HG03095 (cell line): Measurements from ENCODE around the gene GSK3B.

ENCODE experiments used
- ATAC-seq: cut with Tn5 transposase; IDR thresholded peaks from one replicate; pipeline ENCODE4 v1.9.1; 2021; ENCODE audit warnings: moderate library complexity; ENCODE audit not compliant: unreplicated experiment

Gene GSK3B

GRCh38 chr3:120098710-120099109 is 4.5 kb upstream of the GSK3B start:
- no peak for ATAC-seq

GRCh38 chr3:120095979-120096426 is 1.8 kb upstream of the GSK3B start:
- no peak for ATAC-seq

GRCh38 chr3:120095226-120095978 is 1.2 kb upstream of the GSK3B start:
- ATAC-seq: peak; percentile 39

GRCh38 chr3:120094776-120095225 is 554 bp upstream of the GSK3B start:
- peak; percentile 64 for ATAC-seq

GRCh38 chr3:120093119-120093910 is 932 bp downstream of the GSK3B start:
- ATAC-seq: no peak

- ATAC-seq: no peak
Measured at GRCh38 chr3:120092474-120092873, 1.8 kb downstream of the GSK3B start.

GRCh38 chr3:120090422-120090821 is 3.8 kb downstream of the GSK3B start:
- ATAC-seq: no peak

GRCh38 chr3:120089089-120089488 is 5.2 kb downstream of the GSK3B start:
- ATAC-seq: no peak

GRCh38 chr3:120088622-120089021 is 5.6 kb downstream of the GSK3B start:
- ATAC-seq: no peak

GRCh38 chr3:120081719-120082118 is 12.5 kb downstream of the GSK3B start:
- no peak for ATAC-seq

GRCh38 chr3:120080836-120081235 is 13.4 kb downstream of the GSK3B start:
- no peak for ATAC-seq

GRCh38 chr3:120077731-120078130 is 16.5 kb downstream of the GSK3B start:
- no peak for ATAC-seq

GRCh38 chr3:120072867-120073525 is 21.3 kb downstream of the GSK3B start:
- no peak for ATAC-seq

GRCh38 chr3:120071259-120071658 is 23.0 kb downstream of the GSK3B start:
- no peak for ATAC-seq

- ATAC-seq: no peak
Measured at GRCh38 chr3:120070263-120070981, 23.8 kb downstream of the GSK3B start.

- no peak for ATAC-seq
Measured at GRCh38 chr3:120067083-120067482, 27.2 kb downstream of the GSK3B start.

GRCh38 chr3:120066634-120067033 is 27.6 kb downstream of the GSK3B start:
- no peak for ATAC-seq

GRCh38 chr3:120064641-120065040 is 29.6 kb downstream of the GSK3B start:
- no peak for ATAC-seq

- ATAC-seq: no peak
Measured at GRCh38 chr3:120062474-120062873, 31.8 kb downstream of the GSK3B start.

- ATAC-seq: no peak
Measured at GRCh38 chr3:120059081-120059864, 35.0 kb downstream of the GSK3B start.
